Kidney epithelial cell (primary cell): ENCODE data around the gene RGS11. TPM values are rescaled to one million over a fixed set of nuclear protein-coding genes. Genes with fewer than 3 reads are reported as not detected.

Source experiments
- DNase-seq: peaks from one replicate; pipeline ENCODE4 v3.0.0-alpha.2; 2010; ENCODE audit warnings: low read depth
- H3K27me3 ChIP-seq: 2 replicates; pipeline ENCODE4 v1.6.0; 2011; ENCODE audit warnings: low read length; ENCODE audit not compliant: control insufficient read depth, insufficient read depth
- H3K36me3 ChIP-seq: 2 replicates; pipeline ENCODE4 v1.5.1; 2011; ENCODE audit warnings: low read length; ENCODE audit not compliant: control insufficient read depth, insufficient read depth
- H3K4me3 ChIP-seq: 2 replicates; pipeline ENCODE4 v1.5.1; 2011; ENCODE audit warnings: low read depth, mild to moderate bottlenecking, control low read depth, low read length
- CTCF ChIP-seq: IDR thresholded peaks from 2 replicates; pipeline ENCODE4 v1.5.1; 2011; ENCODE audit warnings: mild to moderate bottlenecking, moderate library complexity, low read length, control low read depth, inconsistent platforms; ENCODE audit not compliant: insufficient read depth, poor library complexity, severe bottlenecking
- total RNA-seq: library from RNA; depleted of rRNA; stranded (reverse); fragments of >200 nt; gene quantifications from 2 replicates; pipeline ENCODE4 v1.2.3, GENCODE V29; 2015

RGS11 gene
- total RNA-seq, 1 donor from 2014 or later = not detected

DNA sequence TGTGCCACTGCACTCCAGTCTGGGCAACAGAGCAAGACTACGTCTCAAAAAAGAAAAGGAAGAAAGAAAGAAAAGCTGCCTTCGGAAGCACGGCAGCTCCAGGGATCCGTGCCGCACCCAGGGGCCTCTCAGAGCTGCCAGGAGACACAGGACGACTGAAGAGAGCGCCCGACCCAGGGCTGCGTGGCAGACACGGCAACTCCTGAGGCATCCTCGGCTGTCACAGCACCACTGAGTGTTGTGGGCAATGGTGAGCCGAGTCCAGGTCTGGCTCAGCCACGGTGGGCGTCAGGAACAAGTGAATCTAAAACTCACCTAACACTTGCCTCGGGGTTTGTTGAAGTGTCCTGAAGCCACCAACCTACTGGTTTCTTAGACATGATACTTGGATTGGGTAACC lies 36.0 kb upstream of the RGS11 start:
- Histone ChIP-seq H3K4me3 (no peak overlapping the region), H3K36me3 (no peaks in the 10 kb centered on the region), H3K27me3 (no peaks in the 10 kb centered on the region)
- no peak for DNase-seq
- no peak for TF ChIP-seq CTCF

DNA sequence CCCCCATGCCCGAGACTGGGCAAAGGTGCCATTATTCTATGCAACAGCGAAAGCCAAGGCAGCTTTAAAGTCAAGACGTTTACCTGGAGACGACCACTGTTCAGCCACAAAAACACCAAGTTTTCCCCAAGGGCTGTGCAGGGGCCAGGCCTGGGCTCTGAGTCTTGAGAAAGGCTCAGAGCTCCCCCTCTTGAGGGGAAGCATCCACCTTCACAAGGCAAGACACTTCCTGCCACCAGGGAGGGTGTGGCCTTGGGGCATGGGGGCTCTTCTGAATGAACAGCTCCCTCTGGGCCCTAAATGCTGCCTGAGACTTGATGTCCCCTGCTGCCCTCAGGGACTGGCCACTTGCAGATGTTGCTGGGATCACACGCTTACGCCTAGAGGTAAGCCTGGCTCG lies 33.7 kb upstream of the RGS11 start:
- H3K27me3 ChIP-seq = no peaks in the 10 kb centered on the region
- H3K4me3 ChIP-seq = no peak overlapping the region
- TF ChIP-seq CTCF = no peak
- DNase-seq = no peak
- no peaks in the 10 kb centered on the region for H3K36me3 ChIP-seq

GRCh38 chr16:307691-308312 lies 32.1 kb upstream of the RGS11 start:
- DNase-seq = no peak
- H3K4me3 ChIP-seq = no peak overlapping the region
- no peaks in the 10 kb centered on the region for H3K36me3 ChIP-seq
- no peak for TF ChIP-seq CTCF
- H3K27me3 ChIP-seq = no peaks in the 10 kb centered on the region

DNA sequence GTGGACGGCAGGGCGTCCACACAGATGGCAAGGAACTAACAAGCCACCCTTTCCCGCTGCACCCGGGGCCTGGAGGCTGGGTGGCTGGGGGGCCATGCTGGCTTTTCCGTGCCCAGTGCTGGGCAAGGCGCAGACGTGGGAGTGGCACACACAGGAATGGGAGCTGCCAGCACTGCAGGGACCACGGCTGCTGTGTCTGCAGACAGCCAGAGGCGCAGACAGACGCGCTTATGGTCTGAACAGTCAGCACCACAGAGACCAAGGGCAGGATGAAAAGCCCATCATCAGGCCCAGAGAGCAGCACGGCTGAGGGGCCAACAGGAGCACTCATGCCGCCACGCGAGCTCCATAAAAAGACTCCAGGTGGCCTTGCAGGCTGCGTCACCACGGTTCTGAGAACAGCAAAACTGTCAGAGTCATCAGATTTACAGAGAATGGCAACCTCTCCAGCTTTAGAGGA lies 31.2 kb upstream of the RGS11 start:
- Histone ChIP-seq H3K27me3 (no peaks in the 10 kb centered on the region), H3K4me3 (no peak overlapping the region), H3K36me3 (no peaks in the 10 kb centered on the region)
- TF ChIP-seq CTCF = no peak
- DNase-seq = no peak

- no peaks in the 10 kb centered on the region for H3K36me3 ChIP-seq
- no peaks in the 10 kb centered on the region for H3K27me3 ChIP-seq
- DNase-seq = no peak
- no peak overlapping the region for H3K4me3 ChIP-seq
- no peak for TF ChIP-seq CTCF
These were observed 30.3 kb upstream of the RGS11 start for GRCh38 chr16:305916-306626.
